RWPE2 (cell line): ENCODE results near the gene PANX3.

Source experiments
- ATAC-seq: fragments of 200-7000 bp; cut with Tn5 transposase; 3 replicates; pipeline ENCODE4 v1.9.1; 2021; ENCODE audit warnings: low read depth
- DNase-seq: peaks from one replicate; pipeline ENCODE4 v3.0.0-alpha.2; 2020; ENCODE audit warnings: low spot score
- H3K27ac ChIP-seq: fragments of 450-650 bp; 2 replicates; pipeline ENCODE4 v1.5.1; 2017; ENCODE audit warnings: mild to moderate bottlenecking; ENCODE audit not compliant: poor library complexity, severe bottlenecking
- H3K27me3 ChIP-seq: fragments of 250-450 bp; sonication (Bioruptor Pico); 2 replicates; pipeline ENCODE4 v1.5.1; 2021; ENCODE audit warnings: mild to moderate bottlenecking, moderate library complexity; ENCODE audit not compliant: insufficient read depth, poor library complexity, severe bottlenecking
- H3K36me3 ChIP-seq: fragments of 250-450 bp; sonication (Bioruptor Pico); 2 replicates; pipeline ENCODE4 v1.5.1; 2020; ENCODE audit warnings: low read depth, mild to moderate bottlenecking, moderate library complexity
- H3K4me1 ChIP-seq: fragments of 250-450 bp; sonication (Bioruptor Pico); 2 replicates; pipeline ENCODE4 v1.5.1; 2021; ENCODE audit warnings: mild to moderate bottlenecking, moderate library complexity; ENCODE audit not compliant: insufficient read depth, poor library complexity, severe bottlenecking
- H3K4me3 ChIP-seq: fragments of 250-450 bp; sonication (Bioruptor Pico); 2 replicates; pipeline ENCODE4 v1.5.1; 2021; ENCODE audit warnings: mild to moderate bottlenecking, moderate library complexity; ENCODE audit not compliant: severe bottlenecking
- H3K9me3 ChIP-seq: fragments of 250-450 bp; sonication (Bioruptor Pico); 2 replicates; pipeline ENCODE4 v1.5.1; 2021; ENCODE audit warnings: mild to moderate bottlenecking, moderate library complexity; ENCODE audit not compliant: severe bottlenecking
- TF ChIP-seq, protein P1 (sequence below): fragments of 450-650 bp; IDR thresholded peaks from one replicate; pipeline ENCODE4 v1.5.1; 2017; ENCODE audit warnings: mild to moderate bottlenecking, moderate library complexity; ENCODE audit not compliant: poor library complexity, severe bottlenecking

Gene PANX3

DNA sequence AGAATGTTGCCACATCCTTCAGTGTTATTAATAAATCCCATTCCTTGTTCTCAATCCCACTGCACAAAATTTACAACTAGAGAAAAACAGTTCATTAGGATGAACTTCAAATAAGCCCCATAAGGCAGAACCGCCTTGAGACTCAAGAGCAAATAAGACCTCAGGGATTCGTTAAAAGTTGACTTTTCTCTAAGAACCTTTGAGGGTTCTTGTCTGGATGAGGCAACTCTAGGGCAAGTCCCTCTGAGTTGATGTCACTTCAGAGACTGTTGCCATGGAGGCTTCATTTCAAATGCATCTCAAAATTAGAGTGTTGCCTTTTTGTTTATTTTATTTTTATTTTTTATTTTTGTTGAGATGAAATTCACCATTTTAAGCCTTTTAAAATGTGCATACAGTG lies 19.8 kb upstream of the PANX3 start:
- no peaks in the 10 kb centered on the region for H3K9me3 ChIP-seq
- H3K27me3 ChIP-seq, result peaks cover 37% of the 10 kb centered on the region
- no peak overlapping the region for H3K27ac ChIP-seq
- no peaks in the 10 kb centered on the region for H3K36me3 ChIP-seq
- ATAC-seq, result no peak
- no peaks in the 10 kb centered on the region for H3K4me1 ChIP-seq
- H3K4me3 ChIP-seq, result no peak overlapping the region
- TF ChIP-seq, protein P1, sequence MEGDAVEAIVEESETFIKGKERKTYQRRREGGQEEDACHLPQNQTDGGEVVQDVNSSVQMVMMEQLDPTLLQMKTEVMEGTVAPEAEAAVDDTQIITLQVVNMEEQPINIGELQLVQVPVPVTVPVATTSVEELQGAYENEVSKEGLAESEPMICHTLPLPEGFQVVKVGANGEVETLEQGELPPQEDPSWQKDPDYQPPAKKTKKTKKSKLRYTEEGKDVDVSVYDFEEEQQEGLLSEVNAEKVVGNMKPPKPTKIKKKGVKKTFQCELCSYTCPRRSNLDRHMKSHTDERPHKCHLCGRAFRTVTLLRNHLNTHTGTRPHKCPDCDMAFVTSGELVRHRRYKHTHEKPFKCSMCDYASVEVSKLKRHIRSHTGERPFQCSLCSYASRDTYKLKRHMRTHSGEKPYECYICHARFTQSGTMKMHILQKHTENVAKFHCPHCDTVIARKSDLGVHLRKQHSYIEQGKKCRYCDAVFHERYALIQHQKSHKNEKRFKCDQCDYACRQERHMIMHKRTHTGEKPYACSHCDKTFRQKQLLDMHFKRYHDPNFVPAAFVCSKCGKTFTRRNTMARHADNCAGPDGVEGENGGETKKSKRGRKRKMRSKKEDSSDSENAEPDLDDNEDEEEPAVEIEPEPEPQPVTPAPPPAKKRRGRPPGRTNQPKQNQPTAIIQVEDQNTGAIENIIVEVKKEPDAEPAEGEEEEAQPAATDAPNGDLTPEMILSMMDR, result no peak
- no peak for DNase-seq

DNA sequence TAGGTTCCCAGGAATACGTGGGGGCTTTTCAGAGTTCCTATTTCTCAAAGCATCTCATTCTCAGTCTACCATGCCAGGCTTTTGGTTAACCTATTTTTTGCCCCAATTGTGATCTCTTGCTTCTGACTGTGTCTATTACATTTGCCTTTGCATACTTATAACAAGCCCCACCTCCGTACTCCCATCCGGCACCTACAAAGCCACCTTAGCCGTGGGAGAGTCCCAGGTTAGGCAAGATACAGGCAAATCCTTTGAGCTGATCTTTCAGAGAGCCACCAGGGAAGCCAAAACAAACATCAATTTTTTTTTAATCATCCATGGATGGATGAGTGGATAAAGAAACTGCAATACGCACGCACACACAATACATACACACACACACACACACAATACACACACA lies 18.6 kb upstream of the PANX3 start:
- no peak for ATAC-seq
- Histone ChIP-seq H3K4me3 (no peak overlapping the region), H3K27ac (no peak overlapping the region), H3K27me3 (peaks cover 28% of the 10 kb centered on the region), H3K9me3 (no peaks in the 10 kb centered on the region), H3K36me3 (no peaks in the 10 kb centered on the region), H3K4me1 (no peaks in the 10 kb centered on the region)
- TF ChIP-seq, protein P1, result no peak
- DNase-seq, result no peak

DNA sequence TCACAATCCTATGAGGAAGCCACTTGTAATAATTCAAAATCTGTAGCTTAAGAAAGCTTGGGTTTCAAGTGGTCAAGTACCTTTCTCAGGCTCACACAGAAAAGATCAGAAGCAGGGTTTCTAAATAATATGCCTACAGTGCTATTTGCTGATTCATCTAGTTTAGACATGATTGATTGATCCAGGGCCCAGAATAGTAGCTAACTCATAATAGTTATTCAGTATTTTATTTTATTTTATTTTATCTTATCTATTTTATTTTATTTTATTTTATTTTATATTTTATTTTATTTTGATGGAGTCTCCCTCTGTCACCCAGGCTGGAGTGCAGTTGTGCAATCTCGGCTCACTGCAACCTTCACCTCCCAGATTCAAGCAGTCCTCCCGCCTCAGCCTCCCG lies 15.9 kb upstream of the PANX3 start:
- H3K4me3 ChIP-seq, result no peak overlapping the region
- ATAC-seq (no peak), DNase-seq (no peak)
- H3K4me1 ChIP-seq, result no peaks in the 10 kb centered on the region
- H3K27me3 ChIP-seq, result peaks cover 26% of the 10 kb centered on the region
- no peaks in the 10 kb centered on the region for H3K36me3 ChIP-seq
- TF ChIP-seq, protein P1, result no peak
- no peak overlapping the region for H3K27ac ChIP-seq
- H3K9me3 ChIP-seq, result no peaks in the 10 kb centered on the region

DNA sequence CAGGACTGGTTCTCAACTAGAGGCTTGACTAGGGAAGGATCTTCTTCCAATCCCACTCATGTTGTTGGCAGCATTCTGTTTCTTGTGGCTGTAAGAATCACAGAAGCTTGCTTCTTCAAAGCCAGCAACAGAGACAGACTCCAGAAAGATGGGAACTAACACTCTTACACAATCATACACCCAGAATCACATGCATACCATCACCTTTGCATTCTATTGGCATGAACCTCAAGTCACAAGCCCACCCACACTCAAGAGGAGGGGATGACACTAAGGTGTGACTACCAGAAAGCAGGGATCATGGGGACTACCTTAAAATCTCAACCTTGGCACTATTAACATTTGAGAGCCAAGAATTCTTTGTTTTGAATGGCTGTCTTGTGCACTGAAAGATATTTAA lies 13.6 kb upstream of the PANX3 start:
- no peak for DNase-seq
- TF ChIP-seq, protein P1, result no peak
- Histone ChIP-seq H3K4me3 (no peak overlapping the region), H3K9me3 (no peaks in the 10 kb centered on the region), H3K36me3 (no peaks in the 10 kb centered on the region), H3K27ac (no peak overlapping the region), H3K27me3 (peaks cover 25% of the 10 kb centered on the region), H3K4me1 (no peaks in the 10 kb centered on the region)
- ATAC-seq, result no peak

DNA sequence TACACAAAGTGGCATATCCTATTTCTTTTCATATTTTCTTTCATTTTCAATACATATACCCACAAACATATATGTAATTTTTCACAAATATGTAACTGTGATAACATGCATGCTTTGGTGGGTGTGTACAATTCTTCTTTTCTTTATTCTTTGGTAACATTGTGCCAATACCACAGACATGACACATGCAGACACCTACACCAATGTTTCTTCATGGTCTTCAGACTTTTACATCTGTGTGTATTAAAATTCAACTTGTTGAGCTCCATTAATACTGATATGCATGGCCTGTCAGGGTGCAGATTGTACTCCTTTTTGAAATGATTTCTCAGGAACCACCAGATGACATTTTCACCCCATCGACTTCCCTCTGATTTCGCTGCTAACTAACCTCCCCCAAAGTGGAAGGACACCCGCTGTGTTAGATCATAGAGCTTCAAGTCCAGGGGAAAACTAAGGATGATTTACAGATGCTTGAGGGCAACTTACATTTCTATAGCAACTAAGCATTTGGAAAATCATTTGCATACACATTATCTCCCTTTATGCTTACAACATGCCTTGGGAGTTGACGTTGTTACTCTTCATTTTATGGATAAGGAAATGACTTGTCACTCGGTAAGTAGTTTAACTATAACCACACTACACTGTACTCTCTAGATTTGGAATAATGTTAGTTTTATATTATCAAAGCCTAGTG lies 10.5 kb upstream of the PANX3 start:
- Histone ChIP-seq H3K9me3 (no peaks in the 10 kb centered on the region), H3K27ac (no peak overlapping the region), H3K27me3 (peaks cover 7% of the 10 kb centered on the region), H3K4me1 (no peaks in the 10 kb centered on the region), H3K4me3 (no peak overlapping the region), H3K36me3 (no peaks in the 10 kb centered on the region)
- DNase-seq, result no peak
- ATAC-seq, result no peak
- TF ChIP-seq, protein P1, result no peak
